GM12874 (cell line): ENCODE data around the gene FGF13.

ENCODE experiments used
- CTCF ChIP-seq: IDR thresholded peaks from 2 replicates; pipeline ENCODE4 v1.5.1; 2011; ENCODE audit warnings: low read depth, mild to moderate bottlenecking, control low read depth, low read length, moderate library complexity; ENCODE audit not compliant: insufficient read depth

The FGF13 gene

GRCh38 chrX:138664016-138664415 lies 47.5 kb downstream of the FGF13 start:
- TF ChIP-seq CTCF = no peak

- TF ChIP-seq CTCF = no peak
These were observed 60.0 kb downstream of the FGF13 start for GRCh38 chrX:138651494-138651893.

GRCh38 chrX:138648568-138648967 lies 62.9 kb downstream of the FGF13 start:
- TF ChIP-seq CTCF = no peak

GRCh38 chrX:138638996-138639395 lies 72.5 kb downstream of the FGF13 start:
- TF ChIP-seq CTCF = no peak
